Natural killer cell (primary cell): ENCODE results near the gene ERC1. TPM values are rescaled to one million over a fixed set of nuclear protein-coding genes. Genes with fewer than 3 reads are reported as not detected.
"Not testable (repeated sequence)": the region's sequence is repeated elsewhere in the genome, so short reads cannot be mapped to it uniquely, and the experiment has no call there.

Source experiments
- ATAC-seq, 3 donors: fragments of 150-1000 bp in 2 of 3; fragments of 200-7000 bp in 1 of 3; cut with Tn5 transposase; 1 replicate in 1 of 3; 2 replicates in 2 of 3; pipeline ENCODE4 v1.10.0; 2021; ENCODE audit warnings: mild to moderate bottlenecking in 2 of 3, moderate library complexity in 2 of 3
- DNase-seq, 2 donors: peaks; one replicate each; pipeline versions ENCODE4 v3.0.0 to v3.0.0-alpha.2; 2013 to 2021; ENCODE audit warnings: mixed read lengths in 1 of 2
- H3K27ac ChIP-seq: one replicate; pipeline ENCODE4 v1.5.1; 2013; ENCODE audit warnings: mild to moderate bottlenecking, low read length
- H3K27me3 ChIP-seq: one replicate; pipeline ENCODE4 v1.6.1; 2013; ENCODE audit warnings: low read length; ENCODE audit not compliant: control insufficient read depth, insufficient read depth
- H3K36me3 ChIP-seq: one replicate; pipeline ENCODE4 v1.6.1; 2013; ENCODE audit warnings: low read length; ENCODE audit not compliant: control insufficient read depth, insufficient read depth
- H3K4me1 ChIP-seq: one replicate; pipeline ENCODE4 v1.6.1; 2013; ENCODE audit warnings: low read length; ENCODE audit not compliant: control insufficient read depth, insufficient read depth
- H3K4me3 ChIP-seq: one replicate; pipeline ENCODE4 v1.5.1; 2013; ENCODE audit warnings: low read length
- H3K9me3 ChIP-seq: one replicate; pipeline ENCODE4 v1.6.1; 2013; ENCODE audit warnings: low read length; ENCODE audit not compliant: control insufficient read depth, insufficient read depth
- H3K27ac Mint-ChIP-seq, 2 donors: one replicate each; pipeline ENCODE4 v1.8.0; 2022; ENCODE audit warnings: mild to moderate bottlenecking in 2 of 2, mixed read lengths in 2 of 2, moderate library complexity in 1 of 2
- H3K27me3 Mint-ChIP-seq, 2 donors: one replicate each; pipeline ENCODE4 v1.8.0; 2022; ENCODE audit warnings: low read depth in 2 of 2, mixed read lengths in 2 of 2
- H3K36me3 Mint-ChIP-seq: one replicate; pipeline ENCODE4 v1.8.0; 2022; ENCODE audit warnings: mixed read lengths
- H3K4me1 Mint-ChIP-seq, 2 donors: one replicate each; pipeline ENCODE4 v1.8.0; 2022; ENCODE audit warnings: mixed read lengths in 2 of 2
- H3K4me3 Mint-ChIP-seq: one replicate; pipeline ENCODE4 v1.8.0; 2022; ENCODE audit warnings: mild to moderate bottlenecking, moderate library complexity, mixed read lengths
- H3K9me3 Mint-ChIP-seq, 2 donors: one replicate each; pipeline ENCODE4 v1.8.0; 2022; ENCODE audit warnings: mixed read lengths in 2 of 2
- CTCF ChIP-seq: fragments of 200-600 bp; IDR thresholded peaks from one replicate; pipeline ENCODE4 v1.8.0; 2022; ENCODE audit warnings: antibody characterized with exemption
- WGBS: methylation state at CpG from one replicate; pipeline ENCODE4 v1.1.7; 2013; ENCODE audit warnings: missing lambda C conversion rate; ENCODE audit not compliant: insufficient coverage; 5-methylcytosine and 5-hydroxymethylcytosine counted together
- intact Hi-C: fragments of 100-400 bp; cut with micrococcal nuclease; formaldehyde crosslinking; loops from one replicate; pipeline ENCODE4 v1.14.2; 2022
- total RNA-seq, 4 donors: library from RNA; stranded (reverse); fragments of 120-200 nt in 1 of 4; gene quantifications; one replicate each; pipeline versions ENCODE4 v1.2.3 to v1.2.4, GENCODE V29; 2013 to 2022

ERC1 gene
- total RNA-seq, 3 donors from 2014 or later (not counting 1 experiment from before 2014, with no cell fraction given), result 43.5 to 54.0 (median 44.9) TPM

DNA sequence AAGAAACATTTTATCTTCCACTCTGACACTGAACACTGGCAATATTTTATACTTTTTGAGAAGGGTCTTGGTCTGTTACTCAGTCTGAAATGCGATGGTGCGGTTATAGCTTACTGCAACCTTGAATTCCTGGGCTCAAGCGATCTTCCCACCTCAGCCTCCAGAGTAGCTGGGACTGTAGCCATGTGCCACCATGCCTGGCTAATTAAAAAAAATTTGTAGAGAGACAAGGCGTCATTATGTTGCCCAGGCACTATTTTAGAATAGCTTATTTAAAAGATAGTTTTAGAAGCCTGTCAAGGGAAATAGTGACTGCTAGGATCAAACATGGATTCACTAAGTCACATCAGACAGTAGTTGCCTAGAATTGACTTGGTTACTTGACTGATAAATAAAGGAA, 5.9 kb downstream of the ERC1 start:
- Histone ChIP-seq H3K27ac (no peak overlapping the region), H3K36me3 (no peaks in the 10 kb centered on the region), H3K9me3 (no peaks in the 10 kb centered on the region), H3K27me3 (no peaks in the 10 kb centered on the region), H3K4me1 (peaks cover 3% of the 10 kb centered on the region), H3K4me3 (no peak overlapping the region)
- no peaks in the 10 kb centered on the region for H3K27me3 Mint-ChIP-seq
- H3K4me3 Mint-ChIP-seq, result no peak overlapping the region
- H3K4me1 Mint-ChIP-seq, result peaks cover 11 to 24% of the 10 kb centered on the region in 2 donors
- no peaks in the 10 kb centered on the region for H3K36me3 Mint-ChIP-seq
- H3K27ac Mint-ChIP-seq, result no peak overlapping the region
- ATAC-seq, result no peak
- no peaks in the 10 kb centered on the region for H3K9me3 Mint-ChIP-seq
- no peak for DNase-seq
- intact Hi-C loops, result no loop called here
- no peak for TF ChIP-seq CTCF
- WGBS, result 91% methylated on average over 4 of the region's 4 CpGs

- no peaks in the 10 kb centered on the region for H3K36me3 Mint-ChIP-seq
- TF ChIP-seq CTCF, result no peak
- Histone ChIP-seq H3K9me3 (no peaks in the 10 kb centered on the region), H3K36me3 (no peaks in the 10 kb centered on the region), H3K4me1 (no peaks in the 10 kb centered on the region), H3K4me3 (no peak overlapping the region), H3K27me3 (no peaks in the 10 kb centered on the region), H3K27ac (no peak overlapping the region)
- ATAC-seq (no peak), DNase-seq (no peak)
- WGBS, result 88% methylated on average over 1 of the region's 1 CpG
- H3K9me3 Mint-ChIP-seq, result no peaks in the 10 kb centered on the region
- no peak overlapping the region for H3K4me3 Mint-ChIP-seq
- intact Hi-C loops, result no loop called here
- no peak overlapping the region for H3K27ac Mint-ChIP-seq
- peaks cover 6 to 18% of the 10 kb centered on the region in 2 donors for H3K4me1 Mint-ChIP-seq
- no peaks in the 10 kb centered on the region for H3K27me3 Mint-ChIP-seq
These were observed 6.5 kb downstream of the ERC1 start for GRCh38 chr12:997505-997904.

GRCh38 chr12:998020-998874, 7.2 kb downstream of the ERC1 start:
- peaks cover 6 to 14% of the 10 kb centered on the region in 2 donors for H3K4me1 Mint-ChIP-seq
- intact Hi-C loops, result no loop called here
- no peaks in the 10 kb centered on the region for H3K36me3 ChIP-seq
- H3K27ac Mint-ChIP-seq, result no peak overlapping the region
- no peak for DNase-seq
- no peak overlapping the region for H3K4me3 ChIP-seq
- H3K27me3 Mint-ChIP-seq, result no peaks in the 10 kb centered on the region
- no peak for TF ChIP-seq CTCF
- H3K4me3 Mint-ChIP-seq, result no peak overlapping the region
- H3K9me3 Mint-ChIP-seq, result no peaks in the 10 kb centered on the region
- no peak overlapping the region for H3K27ac ChIP-seq
- H3K27me3 ChIP-seq, result no peaks in the 10 kb centered on the region
- no peaks in the 10 kb centered on the region for H3K36me3 Mint-ChIP-seq
- no peaks in the 10 kb centered on the region for H3K4me1 ChIP-seq
- H3K9me3 ChIP-seq, result no peaks in the 10 kb centered on the region
- 91% methylated on average over 5 of the region's 6 CpGs for WGBS
- ATAC-seq, result no peak

GRCh38 chr12:999736-1000135, 8.7 kb downstream of the ERC1 start:
- H3K27ac ChIP-seq, H3K27me3 ChIP-seq, H3K27me3 Mint-ChIP-seq, H3K27ac Mint-ChIP-seq, H3K36me3 Mint-ChIP-seq, DNase-seq, H3K4me3 Mint-ChIP-seq, H3K4me3 ChIP-seq, ATAC-seq, H3K36me3 ChIP-seq, H3K9me3 Mint-ChIP-seq, H3K9me3 ChIP-seq, intact Hi-C loops, H3K4me1 ChIP-seq: not testable (repeated sequence)
- 99% methylated on average over 7 of the region's 7 CpGs for WGBS
- peaks cover 10 to 14% of the 10 kb centered on the region in 2 donors for H3K4me1 Mint-ChIP-seq
